PC-3 (cell line): ENCODE measurements around the gene HMSD.

Experiments
- EZH2phosphoT487 ChIP-seq: fragments of 300-600 bp; sonication (generic); IDR thresholded peaks from 2 replicates; pipeline ENCODE4 v1.6.1; 2018; ENCODE audit warnings: mild to moderate bottlenecking, antibody characterized with exemption, low read length, borderline replicate concordance
- TF ChIP-seq, protein P1 (sequence below): fragments of 300-600 bp; sonication (generic); conservative IDR thresholded peaks from 2 replicates; pipeline ENCODE4 v1.5.1; 2017; ENCODE audit warnings: antibody characterized with exemption, low read depth, mild to moderate bottlenecking, low read length

- TF ChIP-seq, protein P1, sequence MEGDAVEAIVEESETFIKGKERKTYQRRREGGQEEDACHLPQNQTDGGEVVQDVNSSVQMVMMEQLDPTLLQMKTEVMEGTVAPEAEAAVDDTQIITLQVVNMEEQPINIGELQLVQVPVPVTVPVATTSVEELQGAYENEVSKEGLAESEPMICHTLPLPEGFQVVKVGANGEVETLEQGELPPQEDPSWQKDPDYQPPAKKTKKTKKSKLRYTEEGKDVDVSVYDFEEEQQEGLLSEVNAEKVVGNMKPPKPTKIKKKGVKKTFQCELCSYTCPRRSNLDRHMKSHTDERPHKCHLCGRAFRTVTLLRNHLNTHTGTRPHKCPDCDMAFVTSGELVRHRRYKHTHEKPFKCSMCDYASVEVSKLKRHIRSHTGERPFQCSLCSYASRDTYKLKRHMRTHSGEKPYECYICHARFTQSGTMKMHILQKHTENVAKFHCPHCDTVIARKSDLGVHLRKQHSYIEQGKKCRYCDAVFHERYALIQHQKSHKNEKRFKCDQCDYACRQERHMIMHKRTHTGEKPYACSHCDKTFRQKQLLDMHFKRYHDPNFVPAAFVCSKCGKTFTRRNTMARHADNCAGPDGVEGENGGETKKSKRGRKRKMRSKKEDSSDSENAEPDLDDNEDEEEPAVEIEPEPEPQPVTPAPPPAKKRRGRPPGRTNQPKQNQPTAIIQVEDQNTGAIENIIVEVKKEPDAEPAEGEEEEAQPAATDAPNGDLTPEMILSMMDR, result no peak
- no peak for TF ChIP-seq EZH2phosphoT487
These were observed 43.0 kb upstream of the HMSD start for GRCh38 chr18:63906056-63906455.
